NCI-H2081 treated with DMSO at 0.1 percent for 48 hours (cell line): ENCODE measurements around the gene ZNF526.

ENCODE experiments used
- DNase-seq: peaks from one replicate; lab custom pipeline; 2025; lab: John Stamatoyannopoulos, UW

ZNF526 gene

GRCh38 chr19:42225718-42226292 is 5.7 kb downstream of the ZNF526 start:
- DNase-seq, result no peak

- no peak for DNase-seq
Measured at GRCh38 chr19:42226886-42227285, 6.8 kb downstream of the ZNF526 start.

GRCh38 chr19:42228641-42229040 is 8.5 kb downstream of the ZNF526 start:
- no peak for DNase-seq

- DNase-seq, result no peak
Measured at GRCh38 chr19:42229301-42229854, 9.3 kb downstream of the ZNF526 start.

- DNase-seq, result no peak
Measured at GRCh38 chr19:42229855-42230351, 9.8 kb downstream of the ZNF526 start.

- no peak for DNase-seq
Measured at GRCh38 chr19:42230571-42230970, 10.5 kb downstream of the ZNF526 start.

GRCh38 chr19:42232435-42232834 is 12.3 kb downstream of the ZNF526 start:
- DNase-seq, result no peak

- no peak for DNase-seq
Measured at GRCh38 chr19:42233106-42233505, 13.0 kb downstream of the ZNF526 start.

GRCh38 chr19:42233678-42234292 is 13.7 kb downstream of the ZNF526 start:
- DNase-seq, result no peak

- no peak for DNase-seq
Measured at GRCh38 chr19:42234364-42234763, 14.3 kb downstream of the ZNF526 start.

- DNase-seq, result no peak
Measured at GRCh38 chr19:42235181-42235580, 15.1 kb downstream of the ZNF526 start.

GRCh38 chr19:42239544-42240220 is 19.6 kb downstream of the ZNF526 start:
- DNase-seq, result no peak

GRCh38 chr19:42241279-42241678 is 21.2 kb downstream of the ZNF526 start:
- no peak for DNase-seq

- no peak for DNase-seq
Measured at GRCh38 chr19:42242069-42242511, 22.0 kb downstream of the ZNF526 start.

GRCh38 chr19:42242512-42243409 is 22.6 kb downstream of the ZNF526 start, which contains the start of gene GSK3A:
Gene GSK3A, minus strand, starts transcription at chr19:42242602. Its CDS starts 137 bp downstream, at chr19:42242465.
- DNase-seq, result peak; percentile 96

GRCh38 chr19:42244347-42245220 is 24.5 kb downstream of the ZNF526 start:
- DNase-seq, result peak; percentile 80

- DNase-seq, result no peak
Measured at GRCh38 chr19:42245231-42245630, 25.1 kb downstream of the ZNF526 start.

GRCh38 chr19:42246143-42246921 is 26.2 kb downstream of the ZNF526 start:
- peak; percentile 24 for DNase-seq

GRCh38 chr19:42246922-42247639 is 27.0 kb downstream of the ZNF526 start:
- DNase-seq, result no peak
